ENCODE data around the gene S1PR1. TPM values are rescaled to one million over a fixed set of nuclear protein-coding genes. Genes with fewer than 3 reads are reported as not detected.

The S1PR1 gene
- polyA plus RNA-seq, 3 donors = 0.36 to 0.64 (median 0.43) TPM

GRCh38 chr1:101243751-101244150 lies 6.9 kb downstream of the S1PR1 start:
- Mint-ChIP-seq H3K36me3 (peaks cover 0 to 6% of the 10 kb centered on the region in 2 donors), H3K27ac (no peak overlapping the region), H3K4me1 (peaks cover 3% of the 10 kb centered on the region), H3K27me3 (ENCODE audit: low read depth in 3 of 3) (peaks cover 4 to 13% (median 11%) of the 10 kb centered on the region in 3 donors), H3K9me3 (peaks cover 0 to under 1% (median 0%) of the 10 kb centered on the region in 7 donors), H3K4me3 (no peak overlapping the region)
- Histone ChIP-seq H3K36me3 (replicated peaks in 1 of 2; ENCODE audit: control insufficient read depth in 1 of 2, insufficient read depth in 2 of 2, low read length in 2 of 2) (no peaks in the 10 kb centered on the region), H3K27ac (ENCODE audit: low read depth in 1 of 2, low read length in 2 of 2) (no peak overlapping the region), H4K20me1 (ENCODE audit: insufficient read depth, low read length) (no peaks in the 10 kb centered on the region), H3K27me3 (ENCODE audit: control insufficient read depth in 2 of 2, insufficient read depth in 2 of 2, low read length in 2 of 2) (no peaks in the 10 kb centered on the region), H3K4me3 (replicated peaks in 1 of 3; ENCODE audit: low read depth in 2 of 3, low read length in 3 of 3) (no peak overlapping the region), H3K9me3 (replicated peaks in 1 of 2; ENCODE audit: control insufficient read depth in 1 of 2, insufficient read depth in 1 of 2, low read length in 2 of 2) (no peaks in the 10 kb centered on the region), H3K4me1 (ENCODE audit: control insufficient read depth in 1 of 2, insufficient read depth in 2 of 2, low read length in 2 of 2) (peaks cover under 1 to 4% of the 10 kb centered on the region in 2 donors), H3K79me2 (ENCODE audit: insufficient read depth, low read length) (no peaks in the 10 kb centered on the region), H2AFZ (ENCODE audit: insufficient read depth, low read depth, low read length, poor library complexity, severe bottlenecking) (no peak overlapping the region), H3K4me2 (replicated peaks; ENCODE audit: extremely low read depth, low read length, poor library complexity, severe bottlenecking) (no peak overlapping the region), H3K9ac (ENCODE audit: insufficient read depth, low read length, poor library complexity, severe bottlenecking) (no peak overlapping the region)
- TF ChIP-seq CTCF (IDR thresholded peaks at IDR 0.05) = no peak
- WGBS (ENCODE audit: insufficient coverage) = no CpG with 5 or more reads among the region's 3 CpGs
- intact Hi-C loops (cut with micrococcal nuclease) = loop anchor here (5.0 to 10.0 kb wide), 2 partner anchors 219 to 326 kb away; partner anchors contain the start of gene DPH5 (in 1 of the 2)
- DNase-seq = no peak

GRCh38 chr1:101244842-101245241 lies 8.0 kb downstream of the S1PR1 start:
- no peaks in the 10 kb centered on the region for H3K36me3 ChIP-seq (replicated peaks in 1 of 2; ENCODE audit: control insufficient read depth in 1 of 2, insufficient read depth in 2 of 2, low read length in 2 of 2)
- H4K20me1 ChIP-seq (ENCODE audit: insufficient read depth, low read length) = no peaks in the 10 kb centered on the region
- 93% methylated on average over 2 of the region's 5 CpGs for WGBS (ENCODE audit: insufficient coverage)
- no peak overlapping the region for H3K9ac ChIP-seq (ENCODE audit: insufficient read depth, low read length, poor library complexity, severe bottlenecking)
- Mint-ChIP-seq H3K9me3 (no peaks in the 10 kb centered on the region), H3K4me3 (no peak overlapping the region), H3K4me1 (no peaks in the 10 kb centered on the region), H3K27ac (no peak overlapping the region), H3K27me3 (ENCODE audit: low read depth in 3 of 3) (peaks cover 0 to 7% (median 6%) of the 10 kb centered on the region in 3 donors), H3K36me3 (peaks cover 0 to 6% of the 10 kb centered on the region in 2 donors)
- no peaks in the 10 kb centered on the region for H3K9me3 ChIP-seq (replicated peaks in 1 of 2; ENCODE audit: control insufficient read depth in 1 of 2, insufficient read depth in 1 of 2, low read length in 2 of 2)
- DNase-seq = no peak
- no peak for TF ChIP-seq CTCF (IDR thresholded peaks at IDR 0.05)
- intact Hi-C loops (cut with micrococcal nuclease) = loop anchor here (5.0 to 10.0 kb wide), 2 partner anchors 220 to 328 kb away; partner anchors contain the start of gene DPH5 (in 1 of the 2)
- H3K79me2 ChIP-seq (ENCODE audit: insufficient read depth, low read length) = no peaks in the 10 kb centered on the region
- no peak overlapping the region for H3K27ac ChIP-seq (ENCODE audit: low read depth in 1 of 2, low read length in 2 of 2)
- no peaks in the 10 kb centered on the region for H3K27me3 ChIP-seq (ENCODE audit: control insufficient read depth in 2 of 2, insufficient read depth in 2 of 2, low read length in 2 of 2)
- H3K4me2 ChIP-seq (replicated peaks; ENCODE audit: extremely low read depth, low read length, poor library complexity, severe bottlenecking) = no peak overlapping the region
- no peak overlapping the region for H3K4me3 ChIP-seq (replicated peaks in 1 of 3; ENCODE audit: low read depth in 2 of 3, low read length in 3 of 3)
- H3K4me1 ChIP-seq (ENCODE audit: control insufficient read depth in 1 of 2, insufficient read depth in 2 of 2, low read length in 2 of 2) = no peaks in the 10 kb centered on the region
- H2AFZ ChIP-seq (ENCODE audit: insufficient read depth, low read depth, low read length, poor library complexity, severe bottlenecking) = no peak overlapping the region
